SKM-1 treated with dmso at 0.1 percent for 144 hours (cell line): ENCODE measurements around the gene OR13J1.
"Not testable (repeated sequence)": the region's sequence is repeated elsewhere in the genome, so short reads cannot be mapped to it uniquely, and the experiment has no call there.

Experiments used
- DNase-seq: peaks from one replicate; lab custom pipeline; 2025; ENCODE audit not compliant: unreplicated experiment; lab: John Stamatoyannopoulos, UW

Gene OR13J1

GRCh38 chr9:35870351-35870923 is at the start of gene OR13J1:
Gene OR13J1, minus strand, starts transcription at chr9:35870401. Its CDS starts 0 bp downstream, at chr9:35870401.
- DNase-seq: no peak

- no peak for DNase-seq
Observed at GRCh38 chr9:35919212-35920008, 49.2 kb upstream of the OR13J1 start.

GRCh38 chr9:35918780-35919179 is 48.6 kb upstream of the OR13J1 start:
- no peak for DNase-seq

GRCh38 chr9:35917261-35917660 is 47.1 kb upstream of the OR13J1 start:
- no peak for DNase-seq

- DNase-seq: no peak
Observed at GRCh38 chr9:35915681-35916294, 45.6 kb upstream of the OR13J1 start.

- DNase-seq: no peak
Observed at GRCh38 chr9:35914301-35914807, 44.2 kb upstream of the OR13J1 start.

- DNase-seq: not testable (repeated sequence)
Observed at GRCh38 chr9:35913429-35913828, 43.2 kb upstream of the OR13J1 start.

GRCh38 chr9:35912791-35913400 is 42.7 kb upstream of the OR13J1 start:
- DNase-seq: no peak

GRCh38 chr9:35911690-35912089 is 41.5 kb upstream of the OR13J1 start:
- DNase-seq: no peak

- DNase-seq: peak; percentile 45
Observed at GRCh38 chr9:35910613-35911359, 40.6 kb upstream of the OR13J1 start.

- no peak for DNase-seq
Observed at GRCh38 chr9:35909687-35910612, 39.7 kb upstream of the OR13J1 start.

GRCh38 chr9:35909274-35909673 is 39.1 kb upstream of the OR13J1 start, which contains the start of gene SPAAR:
Gene SPAAR, plus strand, starts transcription at chr9:35909490. Its CDS starts 974 bp downstream, at chr9:35910464.
- DNase-seq: no peak

- no peak for DNase-seq
Observed at GRCh38 chr9:35908504-35909125, 38.4 kb upstream of the OR13J1 start.

GRCh38 chr9:35907711-35908503 is 37.7 kb upstream of the OR13J1 start:
- DNase-seq: no peak

GRCh38 chr9:35906923-35907699 is 36.9 kb upstream of the OR13J1 start:
- DNase-seq: no peak

- no peak for DNase-seq
Observed at GRCh38 chr9:35905912-35906679, 35.9 kb upstream of the OR13J1 start, which contains the start of gene HRCT1. Gene HRCT1, plus strand, starts transcription at chr9:35906202. Its CDS starts 86 bp downstream, at chr9:35906288.
